WTC11 (cell line): Measurements from ENCODE around the gene C3orf70. TPM values are rescaled to one million over a fixed set of nuclear protein-coding genes. Genes with fewer than 3 reads are reported as not detected.

Experiments
- ATAC-seq: fragments of 200-7000 bp; cut with Tn5 transposase; 2 replicates; pipeline ENCODE4 v1.10.0; 2021; ENCODE audit warnings: mild to moderate bottlenecking, moderate library complexity
- CTCF ChIA-PET: fragments of 300-600 bp; sonication (Branson Sonifier 250); formaldehyde crosslinking; loops from one replicate; lab custom pipeline; 2021; ENCODE audit warnings: antibody characterized with exemption; lab: Charles Lee
- POLR2A ChIA-PET: fragments of 350-600 bp; sonication (Branson Sonifier 250); formaldehyde crosslinking; loops from one replicate; lab custom pipeline; 2021; ENCODE audit warnings: antibody characterized with exemption; lab: Charles Lee
- DNase-seq: peaks from one replicate; pipeline ENCODE4 v3.0.0; 2021; ENCODE audit warnings: low spot score
- H3K27ac Mint-ChIP-seq: 2 replicates; pipeline ENCODE4 v1.8.0; 2021; ENCODE audit warnings: mixed read lengths
- H3K27me3 Mint-ChIP-seq: 2 replicates; pipeline ENCODE4 v1.8.0; 2021; ENCODE audit warnings: low read depth, mild to moderate bottlenecking, moderate library complexity, mixed read lengths
- H3K36me3 Mint-ChIP-seq: 2 replicates; pipeline ENCODE4 v1.8.0; 2021; ENCODE audit warnings: mixed read lengths
- H3K4me1 Mint-ChIP-seq: 2 replicates; pipeline ENCODE4 v1.8.0; 2022; ENCODE audit warnings: mixed read lengths
- H3K4me3 Mint-ChIP-seq: 2 replicates; pipeline ENCODE4 v1.8.0; 2021; ENCODE audit warnings: mild to moderate bottlenecking, moderate library complexity, mixed read lengths
- H3K9me3 Mint-ChIP-seq: 2 replicates; pipeline ENCODE4 v1.8.0; 2021; ENCODE audit warnings: mixed read lengths
- CREB1 ChIP-seq: sonication (generic); formaldehyde crosslinking; IDR thresholded peaks from 2 replicates; pipeline ENCODE4 v1.8.0; 2023; ENCODE audit warnings: mild to moderate bottlenecking, missing genetic modification reagents
- GABPB1 ChIP-seq: sonication (generic); formaldehyde crosslinking; IDR thresholded peaks from 2 replicates; pipeline ENCODE4 v1.8.1; 2023; ENCODE audit warnings: mild to moderate bottlenecking, missing genetic modification reagents
- JAZF1 ChIP-seq: fragments of 250-450 bp; sonication (Bioruptor Pico); IDR thresholded peaks from 2 replicates; pipeline ENCODE4 v1.9.0; 2021; ENCODE audit warnings: moderate library complexity, mild to moderate bottlenecking, inconsistent platforms
- NR2C2 ChIP-seq: sonication (generic); formaldehyde crosslinking; IDR thresholded peaks from 2 replicates; pipeline ENCODE4 v1.8.0; 2022; ENCODE audit warnings: mild to moderate bottlenecking, missing genetic modification reagents
- OVOL2 ChIP-seq: fragments of 250-450 bp; sonication (Bioruptor Pico); IDR thresholded peaks from 2 replicates; pipeline ENCODE4 v1.9.0; 2021; ENCODE audit warnings: mild to moderate bottlenecking, borderline replicate concordance
- RELA ChIP-seq: sonication (generic); formaldehyde crosslinking; IDR thresholded peaks from 2 replicates; pipeline ENCODE4 v1.8.1; 2022; ENCODE audit warnings: missing genetic modification reagents, mild to moderate bottlenecking, borderline replicate concordance
- SP1 ChIP-seq: sonication (generic); formaldehyde crosslinking; conservative IDR thresholded peaks from 2 replicates; pipeline ENCODE4 v1.8.1; 2022; ENCODE audit warnings: missing genetic modification reagents
- ZNF219 ChIP-seq: sonication (generic); formaldehyde crosslinking; IDR thresholded peaks from 2 replicates; pipeline ENCODE4 v1.8.0; 2023; ENCODE audit warnings: missing genetic modification reagents, mild to moderate bottlenecking, borderline replicate concordance
- ZNF263 ChIP-seq: sonication (generic); formaldehyde crosslinking; IDR thresholded peaks from 2 replicates; pipeline ENCODE4 v1.8.1; 2022; ENCODE audit warnings: low read depth, mild to moderate bottlenecking, moderate library complexity, missing genetic modification reagents
- ZNF317 ChIP-seq: sonication (generic); formaldehyde crosslinking; IDR thresholded peaks from 2 replicates; pipeline ENCODE4 v1.8.1; 2023; ENCODE audit warnings: low read depth, mild to moderate bottlenecking, moderate library complexity, missing genetic modification reagents, borderline replicate concordance
- ZNF396 ChIP-seq: fragments of 250-450 bp; sonication (Bioruptor Pico); IDR thresholded peaks from 2 replicates; pipeline ENCODE4 v1.8.0; 2021; ENCODE audit warnings: mild to moderate bottlenecking, moderate library complexity, borderline replicate concordance
- total RNA-seq: library from RNA; stranded (reverse); gene quantifications from 3 replicates; pipeline ENCODE4 v1.2.3, GENCODE V29; 2021
- TF ChIP-seq, protein P1 (sequence below): sonication (generic); formaldehyde crosslinking; IDR thresholded peaks from 2 replicates; pipeline ENCODE4 v1.8.0; 2022; ENCODE audit warnings: mild to moderate bottlenecking, missing genetic modification reagents
- TF ChIP-seq, protein P2 (sequence below): fragments of 200-600 bp; IDR thresholded peaks from 2 replicates; pipeline ENCODE4 v1.8.0; 2022; ENCODE audit warnings: antibody characterized with exemption
- TF ChIP-seq, protein P3 (sequence below): fragments of 250-450 bp; sonication (Bioruptor Pico); IDR thresholded peaks from 2 replicates; pipeline ENCODE4 v1.9.0; 2021; ENCODE audit warnings: mild to moderate bottlenecking
- TF ChIP-seq, protein P4 (sequence below): sonication (generic); formaldehyde crosslinking; IDR thresholded peaks from 2 replicates; pipeline ENCODE4 v1.8.1; 2023; ENCODE audit warnings: mild to moderate bottlenecking, missing genetic modification reagents
- TF ChIP-seq, protein P5 (sequence below): sonication (generic); formaldehyde crosslinking; IDR thresholded peaks from 2 replicates; pipeline ENCODE4 v1.8.0; 2023; ENCODE audit warnings: missing genetic modification reagents, mild to moderate bottlenecking, borderline replicate concordance
- TF ChIP-seq, protein P6 (sequence below): sonication (generic); formaldehyde crosslinking; IDR thresholded peaks from 2 replicates; pipeline ENCODE4 v1.8.1; 2022; ENCODE audit warnings: low read depth, missing genetic modification reagents, borderline replicate concordance
- TF ChIP-seq, protein P7 (sequence below): sonication (generic); formaldehyde crosslinking; IDR thresholded peaks from 2 replicates; pipeline ENCODE4 v1.8.0; 2022; ENCODE audit warnings: mild to moderate bottlenecking, missing genetic modification reagents

The C3orf70 gene
- total RNA-seq, 1 experiment from 2014 or later = 0.70 TPM

DNA sequence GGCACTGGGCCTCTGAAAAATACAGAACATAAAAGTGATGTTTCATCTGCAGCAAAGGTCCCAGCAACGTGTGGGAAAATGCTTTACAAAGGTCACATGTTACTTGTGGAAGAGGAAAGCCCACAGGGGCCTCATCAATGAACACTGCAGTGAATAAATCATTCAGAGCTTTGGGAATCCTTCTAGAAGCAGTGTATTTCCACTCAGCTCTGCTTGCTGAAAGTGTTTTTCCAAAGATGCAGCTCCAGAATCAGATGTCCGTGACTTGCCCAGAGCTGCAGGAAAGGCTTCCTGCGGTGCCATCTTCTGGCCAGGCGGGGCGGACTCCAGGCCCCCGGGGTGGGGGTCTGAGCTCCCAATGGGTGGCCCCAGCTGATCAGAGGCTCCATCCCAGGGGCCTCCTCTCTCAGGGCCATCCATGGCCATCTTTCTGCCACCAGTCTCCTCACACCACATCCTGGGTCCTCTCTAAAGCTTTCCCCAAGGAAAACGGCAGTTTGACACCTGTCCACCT lies 81.5 kb downstream of the C3orf70 start:
- Mint-ChIP-seq H3K4me1 (peaks cover 16% of the 10 kb centered on the region), H3K36me3 (no peaks in the 10 kb centered on the region), H3K9me3 (no peaks in the 10 kb centered on the region), H3K4me3 (no peak overlapping the region), H3K27me3 (no peaks in the 10 kb centered on the region), H3K27ac (no peak overlapping the region)
- DNase-seq (no peak), ATAC-seq (no peak)
- TF ChIP-seq JAZF1 (CRISPR knock-in tag) = no peak
- TF ChIP-seq ZNF317 (CRISPR knock-in tag) = no peak
- CTCF ChIA-PET = interaction anchor here (0.6 to 3.3 kb wide), 25 partner anchors 12 to 510 kb away, joined by 3 to 48 read pairs (median 4); no protein-coding TSS in a partner anchor
- POLR2A ChIA-PET = no interaction called here

DNA sequence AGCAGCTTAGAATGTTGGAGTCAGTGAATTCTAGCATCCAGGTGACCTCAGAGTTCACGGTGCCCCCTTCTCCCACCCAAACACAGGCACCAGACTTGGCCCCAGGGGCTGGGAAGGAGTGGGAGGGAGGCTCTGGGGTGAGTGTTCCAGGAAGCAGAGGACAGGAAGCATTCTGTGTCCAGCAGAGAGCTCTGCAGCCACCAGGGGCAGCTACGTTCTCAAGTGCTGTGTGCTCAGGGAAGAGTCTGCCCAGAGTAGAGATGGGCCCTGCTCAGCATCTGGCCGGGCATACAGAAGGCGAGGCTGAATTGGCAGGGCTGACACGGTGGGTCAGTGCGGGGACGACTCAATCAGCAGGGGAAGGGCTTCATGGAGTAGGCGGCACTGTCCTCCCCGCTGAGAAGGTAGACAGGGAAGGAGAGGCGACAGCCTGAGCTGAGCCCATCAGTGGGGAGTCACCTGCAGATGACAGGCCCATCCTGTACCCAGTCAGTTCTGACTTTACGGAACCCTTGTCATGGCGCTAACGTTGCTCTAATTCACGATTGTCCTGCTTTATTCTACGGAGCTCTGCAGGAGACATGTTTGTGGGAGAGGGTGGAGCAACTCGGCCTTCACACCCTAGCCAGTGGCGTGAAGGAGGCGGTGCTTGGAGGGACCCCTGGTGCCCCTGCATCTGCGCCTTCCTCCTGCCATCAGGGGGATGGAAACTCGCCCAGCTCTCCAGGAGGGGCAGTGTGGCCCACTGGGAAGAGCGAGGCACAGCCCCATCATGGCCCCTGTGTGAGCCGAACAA lies 82.2 kb downstream of the C3orf70 start:
- ChIA-PET POLR2A (no interaction called here), CTCF (interaction anchor here (0.6 to 3.3 kb wide), 43 partner anchors 8 to 511 kb away, joined by 3 to 48 read pairs (median 4); partner anchors contain the start of gene C3orf70)
- TF ChIP-seq, protein P1, sequence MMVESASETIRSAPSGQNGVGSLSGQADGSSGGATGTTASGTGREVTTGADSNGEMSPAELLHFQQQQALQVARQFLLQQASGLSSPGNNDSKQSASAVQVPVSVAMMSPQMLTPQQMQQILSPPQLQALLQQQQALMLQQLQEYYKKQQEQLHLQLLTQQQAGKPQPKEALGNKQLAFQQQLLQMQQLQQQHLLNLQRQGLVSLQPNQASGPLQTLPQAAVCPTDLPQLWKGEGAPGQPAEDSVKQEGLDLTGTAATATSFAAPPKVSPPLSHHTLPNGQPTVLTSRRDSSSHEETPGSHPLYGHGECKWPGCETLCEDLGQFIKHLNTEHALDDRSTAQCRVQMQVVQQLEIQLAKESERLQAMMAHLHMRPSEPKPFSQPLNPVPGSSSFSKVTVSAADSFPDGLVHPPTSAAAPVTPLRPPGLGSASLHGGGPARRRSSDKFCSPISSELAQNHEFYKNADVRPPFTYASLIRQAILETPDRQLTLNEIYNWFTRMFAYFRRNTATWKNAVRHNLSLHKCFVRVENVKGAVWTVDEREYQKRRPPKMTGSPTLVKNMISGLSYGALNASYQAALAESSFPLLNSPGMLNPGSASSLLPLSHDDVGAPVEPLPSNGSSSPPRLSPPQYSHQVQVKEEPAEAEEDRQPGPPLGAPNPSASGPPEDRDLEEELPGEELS = no peak
- TF ChIP-seq ZNF263 (CRISPR knock-in tag) = no peak
- TF ChIP-seq, protein P2, sequence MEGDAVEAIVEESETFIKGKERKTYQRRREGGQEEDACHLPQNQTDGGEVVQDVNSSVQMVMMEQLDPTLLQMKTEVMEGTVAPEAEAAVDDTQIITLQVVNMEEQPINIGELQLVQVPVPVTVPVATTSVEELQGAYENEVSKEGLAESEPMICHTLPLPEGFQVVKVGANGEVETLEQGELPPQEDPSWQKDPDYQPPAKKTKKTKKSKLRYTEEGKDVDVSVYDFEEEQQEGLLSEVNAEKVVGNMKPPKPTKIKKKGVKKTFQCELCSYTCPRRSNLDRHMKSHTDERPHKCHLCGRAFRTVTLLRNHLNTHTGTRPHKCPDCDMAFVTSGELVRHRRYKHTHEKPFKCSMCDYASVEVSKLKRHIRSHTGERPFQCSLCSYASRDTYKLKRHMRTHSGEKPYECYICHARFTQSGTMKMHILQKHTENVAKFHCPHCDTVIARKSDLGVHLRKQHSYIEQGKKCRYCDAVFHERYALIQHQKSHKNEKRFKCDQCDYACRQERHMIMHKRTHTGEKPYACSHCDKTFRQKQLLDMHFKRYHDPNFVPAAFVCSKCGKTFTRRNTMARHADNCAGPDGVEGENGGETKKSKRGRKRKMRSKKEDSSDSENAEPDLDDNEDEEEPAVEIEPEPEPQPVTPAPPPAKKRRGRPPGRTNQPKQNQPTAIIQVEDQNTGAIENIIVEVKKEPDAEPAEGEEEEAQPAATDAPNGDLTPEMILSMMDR = no peak
- no peak for TF ChIP-seq SP1 (CRISPR knock-in tag)
- no peak for TF ChIP-seq NR2C2 (CRISPR knock-in tag)
- TF ChIP-seq OVOL2 (CRISPR knock-in tag) = no peak
- no peak for TF ChIP-seq ZNF396 (CRISPR knock-in tag)
- TF ChIP-seq GABPB1 (CRISPR knock-in tag) = no peak
- TF ChIP-seq, protein P3, sequence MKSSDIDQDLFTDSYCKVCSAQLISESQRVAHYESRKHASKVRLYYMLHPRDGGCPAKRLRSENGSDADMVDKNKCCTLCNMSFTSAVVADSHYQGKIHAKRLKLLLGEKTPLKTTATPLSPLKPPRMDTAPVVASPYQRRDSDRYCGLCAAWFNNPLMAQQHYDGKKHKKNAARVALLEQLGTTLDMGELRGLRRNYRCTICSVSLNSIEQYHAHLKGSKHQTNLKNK (CRISPR knock-in tag) = no peak
- TF ChIP-seq, protein P4, sequence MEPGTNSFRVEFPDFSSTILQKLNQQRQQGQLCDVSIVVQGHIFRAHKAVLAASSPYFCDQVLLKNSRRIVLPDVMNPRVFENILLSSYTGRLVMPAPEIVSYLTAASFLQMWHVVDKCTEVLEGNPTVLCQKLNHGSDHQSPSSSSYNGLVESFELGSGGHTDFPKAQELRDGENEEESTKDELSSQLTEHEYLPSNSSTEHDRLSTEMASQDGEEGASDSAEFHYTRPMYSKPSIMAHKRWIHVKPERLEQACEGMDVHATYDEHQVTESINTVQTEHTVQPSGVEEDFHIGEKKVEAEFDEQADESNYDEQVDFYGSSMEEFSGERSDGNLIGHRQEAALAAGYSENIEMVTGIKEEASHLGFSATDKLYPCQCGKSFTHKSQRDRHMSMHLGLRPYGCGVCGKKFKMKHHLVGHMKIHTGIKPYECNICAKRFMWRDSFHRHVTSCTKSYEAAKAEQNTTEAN (CRISPR knock-in tag) = no peak
- no peak for TF ChIP-seq ZNF219 (CRISPR knock-in tag)
- no peak for TF ChIP-seq RELA (CRISPR knock-in tag)
- TF ChIP-seq, protein P5, sequence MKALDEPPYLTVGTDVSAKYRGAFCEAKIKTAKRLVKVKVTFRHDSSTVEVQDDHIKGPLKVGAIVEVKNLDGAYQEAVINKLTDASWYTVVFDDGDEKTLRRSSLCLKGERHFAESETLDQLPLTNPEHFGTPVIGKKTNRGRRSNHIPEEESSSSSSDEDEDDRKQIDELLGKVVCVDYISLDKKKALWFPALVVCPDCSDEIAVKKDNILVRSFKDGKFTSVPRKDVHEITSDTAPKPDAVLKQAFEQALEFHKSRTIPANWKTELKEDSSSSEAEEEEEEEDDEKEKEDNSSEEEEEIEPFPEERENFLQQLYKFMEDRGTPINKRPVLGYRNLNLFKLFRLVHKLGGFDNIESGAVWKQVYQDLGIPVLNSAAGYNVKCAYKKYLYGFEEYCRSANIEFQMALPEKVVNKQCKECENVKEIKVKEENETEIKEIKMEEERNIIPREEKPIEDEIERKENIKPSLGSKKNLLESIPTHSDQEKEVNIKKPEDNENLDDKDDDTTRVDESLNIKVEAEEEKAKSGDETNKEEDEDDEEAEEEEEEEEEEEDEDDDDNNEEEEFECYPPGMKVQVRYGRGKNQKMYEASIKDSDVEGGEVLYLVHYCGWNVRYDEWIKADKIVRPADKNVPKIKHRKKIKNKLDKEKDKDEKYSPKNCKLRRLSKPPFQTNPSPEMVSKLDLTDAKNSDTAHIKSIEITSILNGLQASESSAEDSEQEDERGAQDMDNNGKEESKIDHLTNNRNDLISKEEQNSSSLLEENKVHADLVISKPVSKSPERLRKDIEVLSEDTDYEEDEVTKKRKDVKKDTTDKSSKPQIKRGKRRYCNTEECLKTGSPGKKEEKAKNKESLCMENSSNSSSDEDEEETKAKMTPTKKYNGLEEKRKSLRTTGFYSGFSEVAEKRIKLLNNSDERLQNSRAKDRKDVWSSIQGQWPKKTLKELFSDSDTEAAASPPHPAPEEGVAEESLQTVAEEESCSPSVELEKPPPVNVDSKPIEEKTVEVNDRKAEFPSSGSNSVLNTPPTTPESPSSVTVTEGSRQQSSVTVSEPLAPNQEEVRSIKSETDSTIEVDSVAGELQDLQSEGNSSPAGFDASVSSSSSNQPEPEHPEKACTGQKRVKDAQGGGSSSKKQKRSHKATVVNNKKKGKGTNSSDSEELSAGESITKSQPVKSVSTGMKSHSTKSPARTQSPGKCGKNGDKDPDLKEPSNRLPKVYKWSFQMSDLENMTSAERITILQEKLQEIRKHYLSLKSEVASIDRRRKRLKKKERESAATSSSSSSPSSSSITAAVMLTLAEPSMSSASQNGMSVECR = no peak
- TF ChIP-seq CREB1 (CRISPR knock-in tag) = no peak
- TF ChIP-seq, protein P6, sequence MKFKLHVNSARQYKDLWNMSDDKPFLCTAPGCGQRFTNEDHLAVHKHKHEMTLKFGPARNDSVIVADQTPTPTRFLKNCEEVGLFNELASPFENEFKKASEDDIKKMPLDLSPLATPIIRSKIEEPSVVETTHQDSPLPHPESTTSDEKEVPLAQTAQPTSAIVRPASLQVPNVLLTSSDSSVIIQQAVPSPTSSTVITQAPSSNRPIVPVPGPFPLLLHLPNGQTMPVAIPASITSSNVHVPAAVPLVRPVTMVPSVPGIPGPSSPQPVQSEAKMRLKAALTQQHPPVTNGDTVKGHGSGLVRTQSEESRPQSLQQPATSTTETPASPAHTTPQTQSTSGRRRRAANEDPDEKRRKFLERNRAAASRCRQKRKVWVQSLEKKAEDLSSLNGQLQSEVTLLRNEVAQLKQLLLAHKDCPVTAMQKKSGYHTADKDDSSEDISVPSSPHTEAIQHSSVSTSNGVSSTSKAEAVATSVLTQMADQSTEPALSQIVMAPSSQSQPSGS (CRISPR knock-in tag) = no peak
- TF ChIP-seq, protein P7, sequence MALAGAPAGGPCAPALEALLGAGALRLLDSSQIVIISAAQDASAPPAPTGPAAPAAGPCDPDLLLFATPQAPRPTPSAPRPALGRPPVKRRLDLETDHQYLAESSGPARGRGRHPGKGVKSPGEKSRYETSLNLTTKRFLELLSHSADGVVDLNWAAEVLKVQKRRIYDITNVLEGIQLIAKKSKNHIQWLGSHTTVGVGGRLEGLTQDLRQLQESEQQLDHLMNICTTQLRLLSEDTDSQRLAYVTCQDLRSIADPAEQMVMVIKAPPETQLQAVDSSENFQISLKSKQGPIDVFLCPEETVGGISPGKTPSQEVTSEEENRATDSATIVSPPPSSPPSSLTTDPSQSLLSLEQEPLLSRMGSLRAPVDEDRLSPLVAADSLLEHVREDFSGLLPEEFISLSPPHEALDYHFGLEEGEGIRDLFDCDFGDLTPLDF (CRISPR knock-in tag) = no peak
- Mint-ChIP-seq H3K9me3 (no peaks in the 10 kb centered on the region), H3K4me1 (peaks cover 16% of the 10 kb centered on the region), H3K27me3 (no peaks in the 10 kb centered on the region), H3K36me3 (no peaks in the 10 kb centered on the region), H3K27ac (no peak overlapping the region), H3K4me3 (no peak overlapping the region)
- ATAC-seq (peak; percentile 77), DNase-seq (peak; percentile 41)
